ENCODE data around the gene SLC7A5.
A peak's percentile ranks its signal among the peaks of the same experiment; 100 is the strongest.
"Not testable (repeated sequence)": the region's sequence is repeated elsewhere in the genome, so short reads cannot be mapped to it uniquely, and the experiment has no call there.

Gene SLC7A5

GRCh38 chr16:87909203-87909935 is 40.1 kb upstream of the SLC7A5 start:
- peak; percentile 85 for TF ChIP-seq CTCF (conservative IDR thresholded peaks at IDR 0.05; ENCODE audit: low read depth, low read length)
- H3K36me3 ChIP-seq (ENCODE audit: insufficient read depth); H3K27ac ChIP-seq; H3K4me1 ChIP-seq (ENCODE audit: low read depth, poor library complexity, severe bottlenecking); H3K4me3 ChIP-seq (IDR thresholded peaks at IDR 0.05; ENCODE audit: insufficient read depth, low read depth, low read length); H3K9ac ChIP-seq; H4K20me1 ChIP-seq (ENCODE audit: insufficient read depth); H3K79me2 ChIP-seq (ENCODE audit: insufficient read depth, low read depth): not testable (repeated sequence)
- H2AFZ ChIP-seq (ENCODE audit: low read depth): peak overlapping the region; percentile 44; the same call in 1 of the 2 replicates
- peaks cover 42% of the 10 kb centered on the region for H3K27me3 ChIP-seq (ENCODE audit: insufficient read depth, low read depth)
- H3K4me2 ChIP-seq: peak overlapping the region; percentile 36; the same call in 1 of the 2 replicates

- peaks cover 37% of the 10 kb centered on the region for H3K27me3 ChIP-seq (ENCODE audit: insufficient read depth, low read depth)
- H3K36me3 ChIP-seq (ENCODE audit: insufficient read depth); H3K4me1 ChIP-seq (ENCODE audit: low read depth, poor library complexity, severe bottlenecking); H2AFZ ChIP-seq (ENCODE audit: low read depth); H4K20me1 ChIP-seq (ENCODE audit: insufficient read depth); H3K4me2 ChIP-seq; H3K4me3 ChIP-seq (IDR thresholded peaks at IDR 0.05; ENCODE audit: insufficient read depth, low read depth, low read length); H3K9ac ChIP-seq; H3K79me2 ChIP-seq (ENCODE audit: insufficient read depth, low read depth); H3K27ac ChIP-seq: not testable (repeated sequence)
Measured at GRCh38 chr16:87908101-87908500, 38.8 kb upstream of the SLC7A5 start.

- not testable (repeated sequence) for H3K4me1 ChIP-seq (ENCODE audit: low read depth, poor library complexity, severe bottlenecking); H3K4me2 ChIP-seq; H3K36me3 ChIP-seq (ENCODE audit: insufficient read depth); H3K9ac ChIP-seq; H4K20me1 ChIP-seq (ENCODE audit: insufficient read depth); H3K4me3 ChIP-seq (IDR thresholded peaks at IDR 0.05; ENCODE audit: insufficient read depth, low read depth, low read length); H2AFZ ChIP-seq (ENCODE audit: low read depth); H3K79me2 ChIP-seq (ENCODE audit: insufficient read depth, low read depth); H3K27ac ChIP-seq
- H3K27me3 ChIP-seq (ENCODE audit: insufficient read depth, low read depth): peaks cover 23% of the 10 kb centered on the region
Measured at GRCh38 chr16:87905521-87905920, 36.2 kb upstream of the SLC7A5 start.

- H3K4me2 ChIP-seq; H3K4me3 ChIP-seq (IDR thresholded peaks at IDR 0.05; ENCODE audit: insufficient read depth, low read depth, low read length); H4K20me1 ChIP-seq (ENCODE audit: insufficient read depth); H3K9ac ChIP-seq; H3K36me3 ChIP-seq (ENCODE audit: insufficient read depth); H3K27ac ChIP-seq; H3K4me1 ChIP-seq (ENCODE audit: low read depth, poor library complexity, severe bottlenecking); H3K79me2 ChIP-seq (ENCODE audit: insufficient read depth, low read depth); H2AFZ ChIP-seq (ENCODE audit: low read depth): not testable (repeated sequence)
- peaks cover 24% of the 10 kb centered on the region for H3K27me3 ChIP-seq (ENCODE audit: insufficient read depth, low read depth)
Measured at GRCh38 chr16:87904963-87905362, 35.7 kb upstream of the SLC7A5 start.

- not testable (repeated sequence) for H3K79me2 ChIP-seq (ENCODE audit: insufficient read depth, low read depth); H3K36me3 ChIP-seq (ENCODE audit: insufficient read depth); H4K20me1 ChIP-seq (ENCODE audit: insufficient read depth); H3K9ac ChIP-seq; H3K4me3 ChIP-seq (IDR thresholded peaks at IDR 0.05; ENCODE audit: insufficient read depth, low read depth, low read length); H3K27ac ChIP-seq; H3K4me2 ChIP-seq; H2AFZ ChIP-seq (ENCODE audit: low read depth); H3K4me1 ChIP-seq (ENCODE audit: low read depth, poor library complexity, severe bottlenecking)
- H3K27me3 ChIP-seq (ENCODE audit: insufficient read depth, low read depth): peaks cover 18% of the 10 kb centered on the region; the same call in 1 of the 2 replicates
Measured at GRCh38 chr16:87900489-87900888, 31.2 kb upstream of the SLC7A5 start.

GRCh38 chr16:87897521-87898505 is 28.5 kb upstream of the SLC7A5 start:
- Histone ChIP-seq H3K27ac (no peak overlapping the region), H3K9ac (no peak overlapping the region), H2AFZ (ENCODE audit: low read depth) (no peak overlapping the region), H3K36me3 (ENCODE audit: insufficient read depth) (no peaks in the 10 kb centered on the region), H3K4me1 (ENCODE audit: low read depth, poor library complexity, severe bottlenecking) (no peaks in the 10 kb centered on the region), H3K79me2 (ENCODE audit: insufficient read depth, low read depth) (no peaks in the 10 kb centered on the region), H3K4me3 (IDR thresholded peaks at IDR 0.05; ENCODE audit: insufficient read depth, low read depth, low read length) (no peak overlapping the region), H3K4me2 (no peak overlapping the region), H4K20me1 (ENCODE audit: insufficient read depth) (no peaks in the 10 kb centered on the region), H3K27me3 (ENCODE audit: insufficient read depth, low read depth) (peaks cover 18% of the 10 kb centered on the region; the same call in 1 of the 2 replicates)
- no peak for TF ChIP-seq CTCF (conservative IDR thresholded peaks at IDR 0.05; ENCODE audit: low read depth, low read length)

GRCh38 chr16:87896924-87897520 is 27.7 kb upstream of the SLC7A5 start:
- not testable (repeated sequence) for H3K27ac ChIP-seq; H4K20me1 ChIP-seq (ENCODE audit: insufficient read depth); H3K36me3 ChIP-seq (ENCODE audit: insufficient read depth); H3K4me1 ChIP-seq (ENCODE audit: low read depth, poor library complexity, severe bottlenecking); H3K79me2 ChIP-seq (ENCODE audit: insufficient read depth, low read depth); H3K4me2 ChIP-seq; H3K4me3 ChIP-seq (IDR thresholded peaks at IDR 0.05; ENCODE audit: insufficient read depth, low read depth, low read length); H2AFZ ChIP-seq (ENCODE audit: low read depth); H3K9ac ChIP-seq
- peaks cover 18% of the 10 kb centered on the region; the same call in 1 of the 2 replicates for H3K27me3 ChIP-seq (ENCODE audit: insufficient read depth, low read depth)

Data from KMS-11 (cell line).